MM.1S (cell line): ENCODE results near the gene TSPAN9.

Source experiments
- DNase-seq: peaks from one replicate; pipeline ENCODE4 v3.0.0-alpha.2; 2015
- H2AFZ ChIP-seq: fragments of 300-600 bp; sonication (generic); 2 replicates; pipeline ENCODE4 v1.6.0; 2016; ENCODE audit warnings: antibody characterized with exemption, low read length
- H3F3A ChIP-seq: fragments of 300-600 bp; sonication (generic); 2 replicates; pipeline ENCODE4 v1.6.1; 2016; ENCODE audit warnings: mild to moderate bottlenecking, antibody characterized with exemption, low read length, moderate library complexity, mixed read lengths; ENCODE audit not compliant: insufficient read depth
- H3K27ac ChIP-seq: fragments of 300-600 bp; sonication (generic); 2 replicates; pipeline ENCODE4 v1.5.1; 2016; ENCODE audit warnings: mild to moderate bottlenecking, low read length
- H3K27me3 ChIP-seq: fragments of 300-600 bp; sonication (generic); replicated peaks from 2 replicates; pipeline ENCODE4 v1.6.0; 2016; ENCODE audit warnings: low read length; ENCODE audit not compliant: insufficient read depth
- H3K36me3 ChIP-seq: fragments of 300-600 bp; sonication (generic); replicated peaks from 2 replicates; pipeline ENCODE4 v1.6.1; 2016; ENCODE audit warnings: mild to moderate bottlenecking, low read length, mixed read lengths; ENCODE audit not compliant: insufficient read depth
- H3K4me1 ChIP-seq: fragments of 300-600 bp; sonication (generic); 2 replicates; pipeline ENCODE4 v1.6.1; 2016; ENCODE audit warnings: low read length, mixed read lengths
- H3K4me2 ChIP-seq: fragments of 300-600 bp; sonication (generic); 2 replicates; pipeline ENCODE4 v1.6.0; 2016; ENCODE audit warnings: low read depth, low read length
- H3K4me3 ChIP-seq: fragments of 300-600 bp; sonication (generic); 2 replicates; pipeline ENCODE4 v1.5.1; 2016; ENCODE audit warnings: low read length, mixed read lengths
- H3K79me2 ChIP-seq: fragments of 300-600 bp; sonication (generic); 2 replicates; pipeline ENCODE4 v1.6.1; 2016; ENCODE audit warnings: mixed run types, low read length, mixed read lengths
- H3K9ac ChIP-seq: fragments of 300-600 bp; sonication (generic); 2 replicates; pipeline ENCODE4 v1.6.1; 2016; ENCODE audit warnings: low read length, mixed read lengths
- H3K9me2 ChIP-seq: fragments of 300-600 bp; sonication (generic); replicated peaks from 2 replicates; pipeline ENCODE4 v1.6.1; 2016; ENCODE audit warnings: mild to moderate bottlenecking, low read length, mixed read lengths; ENCODE audit not compliant: insufficient read depth
- H3K9me3 ChIP-seq: fragments of 300-600 bp; sonication (generic); replicated peaks from 2 replicates; pipeline ENCODE4 v1.6.1; 2016; ENCODE audit warnings: mild to moderate bottlenecking, low read length, mixed read lengths; ENCODE audit not compliant: insufficient read depth
- H4K20me1 ChIP-seq: fragments of 300-600 bp; sonication (generic); 2 replicates; pipeline ENCODE4 v1.6.1; 2016; ENCODE audit warnings: mild to moderate bottlenecking, low read length, moderate library complexity, mixed read lengths; ENCODE audit not compliant: insufficient read depth
- CTCF ChIP-seq: fragments of 300-600 bp; sonication (generic); IDR thresholded peaks from 2 replicates; pipeline ENCODE4 v1.5.1; 2016; ENCODE audit warnings: antibody characterized with exemption, low read length, mixed read lengths
- EZH2 ChIP-seq: fragments of 300-600 bp; sonication (generic); optimal IDR thresholded peaks from 2 replicates; pipeline ENCODE3; 2017; ENCODE audit warnings: low read depth, mild to moderate bottlenecking, antibody characterized with exemption, low read length, mixed read lengths
- EZH2phosphoT487 ChIP-seq: fragments of 300-600 bp; sonication (generic); IDR thresholded peaks from 2 replicates; pipeline ENCODE4 v1.6.1; 2018; ENCODE audit warnings: antibody characterized with exemption, low read length

Gene TSPAN9

GRCh38 chr12:3263939-3264922 is 187.1 kb downstream of the TSPAN9 start:
- Histone ChIP-seq H3F3A (no peaks in the 10 kb centered on the region), H3K9me3 (no peaks in the 10 kb centered on the region), H3K9me2 (no peaks in the 10 kb centered on the region), H3K36me3 (no peaks in the 10 kb centered on the region), H3K27ac (no peak overlapping the region), H3K9ac (no peak overlapping the region), H4K20me1 (no peaks in the 10 kb centered on the region), H3K79me2 (no peaks in the 10 kb centered on the region), H3K4me2 (no peak overlapping the region), H3K4me3 (no peak overlapping the region), H3K27me3 (peaks cover 87% of the 10 kb centered on the region), H3K4me1 (no peaks in the 10 kb centered on the region), H2AFZ (no peak overlapping the region)
- no peak for TF ChIP-seq CTCF
- no peak for TF ChIP-seq EZH2
- TF ChIP-seq EZH2phosphoT487: no peak
- no peak for DNase-seq

GRCh38 chr12:3265406-3265805 is 188.2 kb downstream of the TSPAN9 start:
- H2AFZ ChIP-seq: no peak overlapping the region

GRCh38 chr12:3266638-3267037 is 189.5 kb downstream of the TSPAN9 start:
- Histone ChIP-seq H3K4me3 (no peak overlapping the region), H3K9me2 (no peaks in the 10 kb centered on the region), H3K27me3 (peaks cover 85% of the 10 kb centered on the region), H3K9me3 (no peaks in the 10 kb centered on the region), H3K4me2 (no peak overlapping the region), H2AFZ (no peak overlapping the region), H3K4me1 (no peaks in the 10 kb centered on the region), H3F3A (no peaks in the 10 kb centered on the region), H4K20me1 (no peaks in the 10 kb centered on the region), H3K27ac (no peak overlapping the region), H3K9ac (no peak overlapping the region), H3K36me3 (no peaks in the 10 kb centered on the region), H3K79me2 (no peaks in the 10 kb centered on the region)
- no peak for TF ChIP-seq EZH2
- TF ChIP-seq EZH2phosphoT487: no peak
- TF ChIP-seq CTCF: no peak
- no peak for DNase-seq

More at GRCh38 chr12:3265406-3265805, 188.2 kb downstream of the TSPAN9 start:
- H3K36me3 ChIP-seq: no peaks in the 10 kb centered on the region
- DNase-seq: no peak
- H3K27ac ChIP-seq: no peak overlapping the region
- H3K4me3 ChIP-seq: no peak overlapping the region
- H4K20me1 ChIP-seq: no peaks in the 10 kb centered on the region
- H3K9ac ChIP-seq: no peak overlapping the region
- H3F3A ChIP-seq: no peaks in the 10 kb centered on the region
- TF ChIP-seq EZH2phosphoT487: no peak
- no peak for TF ChIP-seq CTCF
- no peak for TF ChIP-seq EZH2
- H3K4me1 ChIP-seq: no peaks in the 10 kb centered on the region
- H3K4me2 ChIP-seq: no peak overlapping the region
- no peaks in the 10 kb centered on the region for H3K9me3 ChIP-seq
- no peaks in the 10 kb centered on the region for H3K9me2 ChIP-seq
- H3K79me2 ChIP-seq: no peaks in the 10 kb centered on the region
- H3K27me3 ChIP-seq: peaks cover 85% of the 10 kb centered on the region
